ENCODE measurements around the gene XYLT1.

XYLT1 gene

DNA sequence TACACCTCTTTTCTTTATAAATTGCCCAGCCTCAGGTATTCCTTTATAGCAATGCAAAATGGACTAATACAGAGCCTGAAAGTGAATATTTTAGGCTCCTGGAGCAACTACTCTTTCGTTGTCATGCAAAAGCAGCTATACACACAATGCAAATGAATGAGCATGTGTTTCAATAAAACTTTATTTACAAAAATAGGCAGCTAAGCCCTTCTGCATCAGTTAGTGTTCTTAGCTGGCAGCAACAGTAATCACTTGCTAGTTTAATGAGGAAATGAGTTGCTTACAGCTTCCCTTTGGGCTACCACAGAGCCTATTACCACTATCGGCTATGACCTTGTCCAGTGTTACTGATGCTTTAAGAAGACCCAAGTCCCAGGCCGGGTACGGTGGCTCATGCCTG lies 402.9 kb downstream of the XYLT1 start:
- DNase-seq = no peak

DNA sequence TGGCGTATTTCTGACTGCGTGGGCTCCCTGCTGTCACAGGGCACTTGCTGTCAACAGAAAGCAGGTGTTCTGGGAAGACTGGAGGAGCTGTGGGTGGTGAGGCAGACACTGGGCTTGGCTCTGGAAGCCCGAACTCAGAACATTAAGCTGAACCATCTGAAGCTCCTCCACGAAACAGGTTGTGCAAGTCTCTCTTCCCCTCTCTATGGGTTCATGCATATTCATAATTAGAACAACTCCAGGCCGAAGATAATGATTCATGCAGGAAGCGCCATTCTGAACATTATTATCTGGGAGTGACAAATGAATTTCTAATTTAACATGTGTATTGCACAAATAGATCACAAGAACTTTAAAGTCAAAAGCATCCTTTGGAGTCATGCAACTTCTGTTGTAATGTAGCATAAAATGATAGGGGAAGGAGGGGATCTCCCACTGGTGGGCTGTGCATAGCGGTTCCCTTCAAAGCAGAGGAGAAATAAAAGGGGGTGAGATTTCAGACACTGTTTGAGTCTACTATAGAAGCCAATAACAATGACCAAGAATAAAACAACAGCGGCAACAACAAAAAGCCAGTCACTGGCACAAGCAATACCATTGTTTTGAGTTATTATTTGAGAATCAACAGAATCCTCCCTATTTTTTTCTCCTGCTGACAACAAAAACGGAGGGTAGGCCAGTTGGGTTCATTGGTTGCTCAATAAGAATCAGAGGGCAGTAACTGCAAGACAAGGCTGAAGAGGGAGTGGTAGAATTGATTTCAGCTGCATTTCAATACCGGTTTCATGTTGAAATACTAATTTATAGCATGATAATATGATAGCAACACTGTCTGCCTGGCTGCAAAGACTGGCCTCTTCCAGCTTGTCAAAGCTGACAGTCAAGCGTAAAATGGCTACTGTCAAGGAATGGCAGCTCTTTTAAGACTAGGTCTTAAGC lies 407.3 kb downstream of the XYLT1 start:
- no peak for DNase-seq

DNA sequence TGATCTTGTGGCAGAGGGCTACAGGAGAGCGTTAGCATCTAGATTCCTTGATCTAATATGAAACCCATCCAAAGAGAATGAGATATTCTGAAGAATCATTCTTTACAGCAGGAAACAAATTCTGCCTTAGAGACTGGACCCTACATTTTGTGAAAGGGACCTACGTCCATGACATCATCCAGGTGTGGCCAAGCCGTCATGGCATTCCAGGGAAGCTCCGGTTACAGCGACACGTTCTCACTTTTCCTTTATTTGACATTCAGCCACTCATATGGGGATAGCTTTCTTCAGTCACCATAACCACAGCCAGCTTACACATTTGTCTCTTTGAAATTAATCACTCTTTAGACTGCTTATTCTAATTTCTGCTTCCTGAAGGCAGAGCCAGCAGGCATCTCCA lies 408.1 kb downstream of the XYLT1 start:
- no peak for DNase-seq

DNA sequence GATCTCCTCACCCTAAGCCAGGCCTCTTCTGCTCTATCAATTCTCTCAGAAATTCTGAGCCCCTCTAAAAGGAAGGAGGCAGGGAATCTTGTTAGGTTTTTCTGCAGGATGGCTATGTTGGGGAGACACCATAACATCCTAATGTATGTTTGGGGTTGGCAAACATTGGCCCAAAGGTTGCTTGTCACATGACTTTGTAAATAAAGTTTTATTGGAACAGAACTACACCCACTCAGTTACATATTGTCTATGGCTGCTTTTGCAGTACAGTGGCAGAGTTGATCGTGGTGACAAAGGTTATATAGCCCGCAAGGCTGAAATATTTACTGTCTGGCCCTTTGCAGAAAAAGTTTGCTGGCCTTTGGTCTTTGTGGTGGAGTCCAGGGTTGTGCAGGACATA lies 409.4 kb downstream of the XYLT1 start:
- DNase-seq = no peak

DNA sequence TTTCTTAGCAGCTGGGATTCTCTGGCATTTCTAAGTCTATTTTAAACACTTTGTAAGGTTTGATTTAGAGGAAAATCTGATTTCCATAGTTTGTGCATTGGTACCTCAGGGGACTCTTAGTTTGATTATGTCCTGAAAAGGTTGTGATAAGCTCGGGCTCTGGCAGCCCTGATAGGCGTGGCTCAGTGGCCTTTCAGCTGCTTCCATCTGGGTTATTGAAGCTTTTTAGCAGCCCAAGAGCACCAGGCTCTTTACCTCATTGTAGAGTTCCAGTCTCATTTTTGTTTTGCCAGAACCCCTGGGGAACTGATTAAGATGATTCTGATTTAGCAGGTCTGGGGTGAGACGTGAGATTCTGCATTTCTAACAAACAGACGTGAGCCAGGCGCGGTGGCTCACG lies 412.3 kb downstream of the XYLT1 start:
- no peak for DNase-seq

DNA sequence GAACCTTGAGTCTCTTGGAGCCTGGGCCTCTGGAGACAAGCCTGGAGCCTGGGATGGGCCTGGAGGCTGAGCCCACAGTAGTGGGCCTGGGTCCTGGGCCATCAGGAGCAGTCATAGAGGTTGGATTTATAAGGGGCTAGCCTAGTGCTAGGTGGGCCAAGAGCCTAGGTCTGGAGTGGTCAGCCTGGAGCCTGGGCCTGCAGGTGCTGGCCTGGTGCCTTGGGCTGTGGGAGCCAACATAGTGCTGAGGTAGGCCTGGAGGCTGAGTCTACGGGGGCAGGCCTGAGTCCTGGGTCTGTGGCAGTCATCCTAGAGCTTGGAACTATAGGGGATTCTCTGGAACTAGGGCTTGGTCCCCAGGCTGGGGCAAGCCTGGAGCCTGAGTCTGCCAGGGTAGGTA lies 414.1 kb downstream of the XYLT1 start:
- DNase-seq = no peak

DNA sequence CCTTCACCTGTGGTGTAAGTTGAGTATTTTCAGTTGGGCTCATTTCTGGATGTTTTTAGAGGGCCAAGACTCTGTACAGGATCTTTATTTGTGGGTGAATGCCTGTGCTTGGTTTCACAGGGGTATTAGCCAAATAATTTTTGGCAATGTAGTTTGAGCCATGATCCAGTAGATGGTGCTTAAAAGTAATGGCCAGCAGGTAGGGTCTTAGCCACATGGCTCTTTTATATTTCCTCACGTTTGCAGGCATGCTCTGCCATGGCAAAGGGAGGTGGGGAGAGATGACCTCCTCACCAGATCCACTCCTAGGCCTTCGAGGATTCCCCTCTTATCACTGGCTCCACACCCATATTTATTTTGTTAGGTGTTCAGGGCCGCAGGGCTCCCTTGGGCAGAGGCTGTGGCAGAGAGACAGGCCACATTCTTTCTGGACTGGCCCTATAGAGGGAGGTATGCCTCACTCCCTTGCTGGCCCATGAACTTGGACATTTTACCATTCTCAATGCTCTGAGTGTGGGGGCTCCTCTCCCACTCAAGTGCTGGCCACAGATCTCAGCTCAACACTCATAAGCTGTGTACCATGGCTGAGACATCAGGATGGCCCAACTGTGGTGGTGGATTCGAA lies 417.1 kb downstream of the XYLT1 start:
- no peak for DNase-seq
